SK-N-SH (cell line): ENCODE measurements around the gene SDS. TPM values are rescaled to one million over a fixed set of nuclear protein-coding genes. Genes with fewer than 3 reads are reported as not detected.

Source experiments
- CTCF ChIA-PET: fragments of 300-600, 350-600 bp; formaldehyde crosslinking; extraction: SDS; loops from one replicate; lab custom pipeline; 2021; lab: Yijun Ruan, JAX
- POLR2A ChIA-PET: fragments of 350-600 bp; sonication (Branson Sonifier 250); formaldehyde crosslinking; extraction: SDS; loops from one replicate; lab custom pipeline; 2020; ENCODE audit warnings: antibody characterized with exemption, inconsistent platforms; lab: Yijun Ruan, JAX
- DNase-seq: peaks from one replicate; pipeline ENCODE4 v3.0.0; 2012
- H2AFZ ChIP-seq: fragments of 200-600 bp; sonication (generic); 2 replicates; pipeline ENCODE4 v1.8.1; 2016; ENCODE audit warnings: antibody characterized with exemption, mild to moderate bottlenecking, low read depth
- H3F3A ChIP-seq: fragments of 200-600 bp; sonication (generic); replicated peaks from 2 replicates; pipeline ENCODE3; 2016; ENCODE audit warnings: antibody characterized with exemption, mild to moderate bottlenecking; ENCODE audit not compliant: insufficient read depth
- H3K27ac ChIP-seq, 2 experiments: fragments of 200-500 bp in 1 of 2; fragments of 200-600 bp in 1 of 2; sonication (Bioruptor generic) in 1 of 2; sonication (generic), shearing (Covaris generic) in 1 of 2; 2 replicates each; pipeline versions ENCODE4 v1.5.1 to v1.6.1; 2014 to 2016; ENCODE audit warnings: low read depth in 2 of 2, inconsistent platforms in 1 of 2, low read length in 1 of 2, mild to moderate bottlenecking in 1 of 2, mixed read lengths in 1 of 2
- H3K27me3 ChIP-seq: fragments of 200-600 bp; sonication (generic), shearing (Covaris generic); 2 replicates; pipeline ENCODE4 v1.6.1; 2016; ENCODE audit warnings: mixed run types; ENCODE audit not compliant: insufficient read depth
- H3K36me3 ChIP-seq, 2 experiments: fragments of 200-500 bp in 1 of 2; fragments of 200-600 bp in 1 of 2; sonication (Bioruptor generic) in 1 of 2; sonication (generic) in 1 of 2; replicated peaks in 1 of 2; 2 replicates each; pipeline versions ENCODE3 to v1.5.1; 2014 to 2016; ENCODE audit warnings: low read length in 1 of 2, mild to moderate bottlenecking in 1 of 2; ENCODE audit not compliant: insufficient read depth in 2 of 2, control insufficient read depth in 1 of 2
- H3K4me1 ChIP-seq, 2 experiments: fragments of 200-500 bp in 1 of 2; fragments of 200-600 bp in 1 of 2; sonication (Bioruptor generic) in 1 of 2; sonication (generic), shearing (Covaris generic) in 1 of 2; 2 replicates each; pipeline versions ENCODE4 v1.5.1 to v1.6.1; 2014 to 2016; ENCODE audit warnings: low read depth in 1 of 2, low read length in 1 of 2, mixed run types in 1 of 2; ENCODE audit not compliant: insufficient read depth in 2 of 2, control insufficient read depth in 1 of 2
- H3K4me2 ChIP-seq: fragments of 200-600 bp; sonication (generic), shearing (Covaris generic); 2 replicates; pipeline ENCODE4 v1.6.1; 2017; ENCODE audit warnings: mixed run types
- H3K4me3 ChIP-seq, 2 experiments: fragments of 200-500 bp in 1 of 2; fragments of 200-600 bp in 1 of 2; sonication (Bioruptor generic) in 1 of 2; sonication (generic), shearing (Covaris generic) in 1 of 2; 2 replicates each; pipeline versions ENCODE4 v1.5.1 to v1.8.1; 2014 to 2016; ENCODE audit warnings: low read depth in 2 of 2, inconsistent platforms in 1 of 2, low read length in 1 of 2, mild to moderate bottlenecking in 1 of 2, mixed read lengths in 1 of 2, moderate library complexity in 1 of 2
- H3K79me2 ChIP-seq: fragments of 200-600 bp; sonication (generic); 2 replicates; pipeline ENCODE4 v1.8.1; 2017; ENCODE audit warnings: mild to moderate bottlenecking; ENCODE audit not compliant: insufficient read depth
- H3K9ac ChIP-seq: fragments of 200-600 bp; sonication (generic); 2 replicates; pipeline ENCODE4 v1.6.1; 2017; ENCODE audit warnings: mixed run types
- H3K9me2 ChIP-seq: fragments of 200-600 bp; sonication (generic); 2 replicates; pipeline ENCODE4 v1.6.1; 2017; ENCODE audit warnings: mixed run types
- H3K9me3 ChIP-seq: fragments of 200-600 bp; sonication (generic); 2 replicates; pipeline ENCODE4 v1.6.1; 2017; ENCODE audit warnings: mixed run types, mild to moderate bottlenecking, moderate library complexity
- H4K20me1 ChIP-seq: fragments of 200-600 bp; sonication (generic); 2 replicates; pipeline ENCODE4 v1.6.1; 2017; ENCODE audit warnings: mild to moderate bottlenecking, mixed run types; ENCODE audit not compliant: insufficient read depth
- CHD2 ChIP-seq: fragments of 150-350 bp; IDR thresholded peaks from 2 replicates; pipeline ENCODE4 v1.6.1; 2018; ENCODE audit warnings: low read length; ENCODE audit not compliant: partially characterized antibody
- ELF1 ChIP-seq: IDR thresholded peaks from 2 replicates; pipeline ENCODE4 v1.4.0; 2012
- EP300 ChIP-seq, 2 experiments: IDR thresholded peaks; 2 replicates each; pipeline versions ENCODE4 v1.4.0 to v1.6.1; 2012; ENCODE audit warnings: borderline replicate concordance in 1 of 2, low read depth in 1 of 2, low read length in 1 of 2
- EZH2phosphoT487 ChIP-seq: fragments of 200-600 bp; sonication (generic); IDR thresholded peaks from 2 replicates; pipeline ENCODE4 v1.6.1; 2017; ENCODE audit warnings: low read depth, mixed run types, mild to moderate bottlenecking, antibody characterized with exemption, moderate library complexity, borderline replicate concordance
- FOXM1 ChIP-seq: IDR thresholded peaks from 2 replicates; pipeline ENCODE4 v1.4.0; 2012; ENCODE audit warnings: low read depth, mild to moderate bottlenecking
- GABPA ChIP-seq: IDR thresholded peaks from 2 replicates; pipeline ENCODE4 v1.4.0; 2012; ENCODE audit warnings: low read depth, mild to moderate bottlenecking
- JUND ChIP-seq: IDR thresholded peaks from 2 replicates; pipeline ENCODE4 v1.4.0; 2012
- MXI1 ChIP-seq: IDR thresholded peaks from 2 replicates; pipeline ENCODE4 v1.6.1; 2012; ENCODE audit warnings: mild to moderate bottlenecking, low read depth, low read length, improper control_type of control experiment
- POLR2AphosphoS5 ChIP-seq: IDR thresholded peaks from 2 replicates; pipeline ENCODE4 v1.6.1; 2012; ENCODE audit warnings: low read depth, low read length
- RAD21 ChIP-seq: IDR thresholded peaks from 2 replicates; pipeline ENCODE4 v1.6.1; 2012; ENCODE audit warnings: mild to moderate bottlenecking, low read length
- RCOR1 ChIP-seq: fragments of 150-350 bp; IDR thresholded peaks from 2 replicates; pipeline ENCODE4 v1.6.1; 2017; ENCODE audit warnings: antibody characterized with exemption, low read length
- YY1 ChIP-seq: IDR thresholded peaks from 2 replicates; pipeline ENCODE4 v1.4.0; 2012; ENCODE audit warnings: low read depth, mild to moderate bottlenecking
- WGBS: methylation state at CpG from one replicate; pipeline ENCODE4 v1.1.6; 2017; ENCODE audit warnings: low lambda C conversion rate; 5-methylcytosine and 5-hydroxymethylcytosine counted together
- polyA plus RNA-seq, 3 experiments: library from polyadenylated mRNA; depleted of rRNA; stranded (reverse); fragments of >200 nt; gene quantifications; 2 replicates each; pipeline ENCODE4 v1.2.3, GENCODE V29; 2012
- TF ChIP-seq, protein P1 (sequence below): fragments of 150-350 bp; IDR thresholded peaks from 2 replicates; pipeline ENCODE4 v1.6.1; 2016; ENCODE audit warnings: mild to moderate bottlenecking, low read depth, low read length
- TF ChIP-seq, protein P2 (sequence below): fragments of 200-600 bp; sonication (generic); IDR thresholded peaks from 2 replicates; pipeline ENCODE4 v1.6.1; 2017; ENCODE audit warnings: antibody characterized with exemption, mild to moderate bottlenecking, moderate library complexity
- TF ChIP-seq, protein P3 (sequence below): IDR thresholded peaks from 2 replicates; pipeline ENCODE4 v1.4.0; 2012; ENCODE audit warnings: low read depth, borderline replicate concordance

SDS gene
- polyA plus RNA-seq, 1 of the 3 experiments (the other 2 are of a cell fraction), result 0.08 TPM

DNA sequence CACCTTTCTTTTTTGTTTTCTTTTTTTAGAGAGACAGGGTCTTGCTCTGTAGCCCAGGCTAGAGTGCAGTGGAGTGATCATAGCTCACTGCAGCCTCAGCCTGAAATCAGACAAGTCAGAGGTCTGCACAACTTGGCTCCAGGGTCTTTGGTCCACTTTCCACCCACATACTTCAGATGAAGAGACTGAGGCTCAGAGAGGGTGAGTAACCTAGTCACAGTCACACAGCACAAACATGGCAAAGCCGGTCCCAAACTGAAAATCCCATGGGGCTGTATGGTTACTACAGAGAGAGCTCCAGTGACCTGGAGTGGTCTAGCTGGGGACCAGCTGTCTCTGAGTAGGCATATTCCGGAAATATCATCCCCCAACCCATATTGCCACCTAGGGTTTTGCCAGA lies 48.8 kb upstream of the SDS start:
- 60% methylated on average over 1 of the region's 2 CpGs for WGBS
- H3K27ac ChIP-seq, result no peak overlapping the region
- H3K79me2 ChIP-seq, result no peaks in the 10 kb centered on the region
- ChIA-PET POLR2A (no interaction called here), CTCF (interaction anchor here (0.8 to 2.3 kb wide), 4 partner anchors 10 to 460 kb away, joined by 3 to 21 read pairs (median 7); no protein-coding TSS in a partner anchor)
- H4K20me1 ChIP-seq, result no peaks in the 10 kb centered on the region
- H3F3A ChIP-seq, result no peaks in the 10 kb centered on the region
- no peak overlapping the region for H3K9ac ChIP-seq
- TF ChIP-seq YY1, result no peak
- TF ChIP-seq RCOR1, result no peak
- no peak for TF ChIP-seq POLR2AphosphoS5
- TF ChIP-seq CHD2, result no peak
- TF ChIP-seq JUND, result no peak
- TF ChIP-seq, protein P1, sequence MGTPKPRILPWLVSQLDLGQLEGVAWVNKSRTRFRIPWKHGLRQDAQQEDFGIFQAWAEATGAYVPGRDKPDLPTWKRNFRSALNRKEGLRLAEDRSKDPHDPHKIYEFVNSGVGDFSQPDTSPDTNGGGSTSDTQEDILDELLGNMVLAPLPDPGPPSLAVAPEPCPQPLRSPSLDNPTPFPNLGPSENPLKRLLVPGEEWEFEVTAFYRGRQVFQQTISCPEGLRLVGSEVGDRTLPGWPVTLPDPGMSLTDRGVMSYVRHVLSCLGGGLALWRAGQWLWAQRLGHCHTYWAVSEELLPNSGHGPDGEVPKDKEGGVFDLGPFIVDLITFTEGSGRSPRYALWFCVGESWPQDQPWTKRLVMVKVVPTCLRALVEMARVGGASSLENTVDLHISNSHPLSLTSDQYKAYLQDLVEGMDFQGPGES, result no peak
- no peak for TF ChIP-seq EZH2phosphoT487
- no peak overlapping the region for H3K4me3 ChIP-seq
- H3K9me3 ChIP-seq, result no peaks in the 10 kb centered on the region
- no peak for DNase-seq
- H3K9me2 ChIP-seq, result no peaks in the 10 kb centered on the region
- no peaks in the 10 kb centered on the region; a peak in 1 of 4 replicates for H3K4me1 ChIP-seq
- no peaks in the 10 kb centered on the region for H3K36me3 ChIP-seq
- no peak overlapping the region for H2AFZ ChIP-seq
- peaks cover 10% of the 10 kb centered on the region; the same call in 1 of the 2 replicates for H3K27me3 ChIP-seq
- H3K4me2 ChIP-seq, result no peak overlapping the region

DNA sequence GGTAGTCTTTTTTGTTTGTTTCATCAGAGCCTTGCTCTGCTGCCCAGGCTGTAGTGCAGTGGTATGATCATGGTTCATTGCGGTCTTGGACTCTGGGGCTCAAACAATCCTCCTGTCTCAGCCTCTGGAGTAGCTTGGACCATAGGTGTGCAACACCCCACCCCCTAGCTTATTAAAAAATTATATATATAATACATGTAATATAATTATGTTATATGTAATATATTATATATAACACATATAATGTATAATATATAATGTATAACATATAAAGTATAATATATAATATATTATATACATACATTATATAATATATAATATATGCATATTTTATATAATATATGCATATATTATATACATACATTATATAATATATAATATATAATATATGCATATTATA lies 46.2 kb upstream of the SDS start:
- Histone ChIP-seq H4K20me1 (no peaks in the 10 kb centered on the region), H3K36me3 (no peaks in the 10 kb centered on the region), H3K4me1 (no peaks in the 10 kb centered on the region), H2AFZ (no peak overlapping the region), H3K9me2 (no peaks in the 10 kb centered on the region), H3K9ac (no peak overlapping the region), H3K4me2 (no peak overlapping the region), H3K9me3 (no peaks in the 10 kb centered on the region), H3K79me2 (no peaks in the 10 kb centered on the region), H3F3A (no peaks in the 10 kb centered on the region), H3K4me3 (no peak overlapping the region), H3K27ac (no peak overlapping the region), H3K27me3 (peaks cover 6% of the 10 kb centered on the region; the same call in 1 of the 2 replicates)
- DNase-seq, result no peak
- ChIA-PET POLR2A (no interaction called here), CTCF (interaction anchor here (1.0 kb wide), 1 partner anchor 12 kb away, joined by 5 read pairs; no protein-coding TSS in a partner anchor)
- TF ChIP-seq, protein P2, sequence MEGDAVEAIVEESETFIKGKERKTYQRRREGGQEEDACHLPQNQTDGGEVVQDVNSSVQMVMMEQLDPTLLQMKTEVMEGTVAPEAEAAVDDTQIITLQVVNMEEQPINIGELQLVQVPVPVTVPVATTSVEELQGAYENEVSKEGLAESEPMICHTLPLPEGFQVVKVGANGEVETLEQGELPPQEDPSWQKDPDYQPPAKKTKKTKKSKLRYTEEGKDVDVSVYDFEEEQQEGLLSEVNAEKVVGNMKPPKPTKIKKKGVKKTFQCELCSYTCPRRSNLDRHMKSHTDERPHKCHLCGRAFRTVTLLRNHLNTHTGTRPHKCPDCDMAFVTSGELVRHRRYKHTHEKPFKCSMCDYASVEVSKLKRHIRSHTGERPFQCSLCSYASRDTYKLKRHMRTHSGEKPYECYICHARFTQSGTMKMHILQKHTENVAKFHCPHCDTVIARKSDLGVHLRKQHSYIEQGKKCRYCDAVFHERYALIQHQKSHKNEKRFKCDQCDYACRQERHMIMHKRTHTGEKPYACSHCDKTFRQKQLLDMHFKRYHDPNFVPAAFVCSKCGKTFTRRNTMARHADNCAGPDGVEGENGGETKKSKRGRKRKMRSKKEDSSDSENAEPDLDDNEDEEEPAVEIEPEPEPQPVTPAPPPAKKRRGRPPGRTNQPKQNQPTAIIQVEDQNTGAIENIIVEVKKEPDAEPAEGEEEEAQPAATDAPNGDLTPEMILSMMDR, result no peak
- TF ChIP-seq POLR2AphosphoS5, result no peak
- TF ChIP-seq, protein P3, sequence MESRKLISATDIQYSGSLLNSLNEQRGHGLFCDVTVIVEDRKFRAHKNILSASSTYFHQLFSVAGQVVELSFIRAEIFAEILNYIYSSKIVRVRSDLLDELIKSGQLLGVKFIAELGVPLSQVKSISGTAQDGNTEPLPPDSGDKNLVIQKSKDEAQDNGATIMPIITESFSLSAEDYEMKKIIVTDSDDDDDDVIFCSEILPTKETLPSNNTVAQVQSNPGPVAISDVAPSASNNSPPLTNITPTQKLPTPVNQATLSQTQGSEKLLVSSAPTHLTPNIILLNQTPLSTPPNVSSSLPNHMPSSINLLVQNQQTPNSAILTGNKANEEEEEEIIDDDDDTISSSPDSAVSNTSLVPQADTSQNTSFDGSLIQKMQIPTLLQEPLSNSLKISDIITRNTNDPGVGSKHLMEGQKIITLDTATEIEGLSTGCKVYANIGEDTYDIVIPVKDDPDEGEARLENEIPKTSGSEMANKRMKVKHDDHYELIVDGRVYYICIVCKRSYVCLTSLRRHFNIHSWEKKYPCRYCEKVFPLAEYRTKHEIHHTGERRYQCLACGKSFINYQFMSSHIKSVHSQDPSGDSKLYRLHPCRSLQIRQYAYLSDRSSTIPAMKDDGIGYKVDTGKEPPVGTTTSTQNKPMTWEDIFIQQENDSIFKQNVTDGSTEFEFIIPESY, result no peak
- no peak for TF ChIP-seq MXI1
- TF ChIP-seq EP300 (IDR thresholded peaks at IDR 0.05; ENCODE audit: borderline replicate concordance in 1 of 2, low read depth in 1 of 2, low read length in 1 of 2), result no peak
- no peak for TF ChIP-seq FOXM1
- TF ChIP-seq ELF1, result no peak
- TF ChIP-seq EZH2phosphoT487, result no peak
- TF ChIP-seq GABPA, result no peak
- TF ChIP-seq RAD21, result no peak
- 22% methylated on average over 1 of the region's 1 CpG for WGBS
